HEK293 (cell line): ENCODE measurements around the gene SMIM38.

Source experiments
- BCL11A ChIP-seq: fragments of 450-650 bp; formaldehyde crosslinking; IDR thresholded peaks from 2 replicates; pipeline ENCODE4 v1.5.1; 2016; ENCODE audit warnings: low read depth, missing biosample characterization, missing genetic modification characterization
- CTCF ChIP-seq: fragments of 450-650 bp; formaldehyde crosslinking; IDR thresholded peaks from 2 replicates; pipeline ENCODE4 v1.5.1; 2016; ENCODE audit warnings: missing biosample characterization, missing genetic modification characterization
- KLF9 ChIP-seq: fragments of 450-650 bp; formaldehyde crosslinking; IDR thresholded peaks from 2 replicates; pipeline ENCODE4 v1.5.1; 2016; ENCODE audit warnings: missing biosample characterization, missing genetic modification characterization, low read depth
- MYNN ChIP-seq: fragments of 450-650 bp; formaldehyde crosslinking; IDR thresholded peaks from 2 replicates; pipeline ENCODE4 v1.5.1; 2016; ENCODE audit warnings: missing biosample characterization, missing genetic modification characterization, borderline replicate concordance
- RBAK ChIP-seq: fragments of 450-650 bp; formaldehyde crosslinking; IDR thresholded peaks from 2 replicates; pipeline ENCODE4 v1.5.1; 2016; ENCODE audit warnings: missing biosample characterization, missing genetic modification characterization
- TCF7L2 ChIP-seq: IDR thresholded peaks from 2 replicates; pipeline ENCODE4 v1.6.1; 2011; ENCODE audit warnings: low read depth, mild to moderate bottlenecking, inconsistent platforms, low read length, moderate library complexity, borderline replicate concordance
- ZBTB21 ChIP-seq: fragments of 450-650 bp; formaldehyde crosslinking; IDR thresholded peaks from 2 replicates; pipeline ENCODE4 v1.5.1; 2017; ENCODE audit warnings: missing biosample characterization, missing genetic modification characterization
- ZBTB26 ChIP-seq: fragments of 450-650 bp; formaldehyde crosslinking; optimal IDR thresholded peaks from 2 replicates; pipeline ENCODE3; 2016; ENCODE audit warnings: missing biosample characterization, mild to moderate bottlenecking, missing genetic modification characterization
- ZBTB7A ChIP-seq: fragments of 450-650 bp; formaldehyde crosslinking; IDR thresholded peaks from 2 replicates; pipeline ENCODE4 v1.5.1; 2016; ENCODE audit warnings: low read depth, missing biosample characterization, missing genetic modification characterization
- ZNF169 ChIP-seq: fragments of 450-650 bp; formaldehyde crosslinking; IDR thresholded peaks from 2 replicates; pipeline ENCODE4 v1.5.1; 2016; ENCODE audit warnings: missing biosample characterization, missing genetic modification characterization
- ZNF175 ChIP-seq: fragments of 450-650 bp; formaldehyde crosslinking; IDR thresholded peaks from 2 replicates; pipeline ENCODE4 v1.5.1; 2016; ENCODE audit warnings: missing biosample characterization, missing genetic modification characterization
- ZNF623 ChIP-seq: fragments of 450-650 bp; formaldehyde crosslinking; IDR thresholded peaks from 2 replicates; pipeline ENCODE4 v1.5.1; 2016; ENCODE audit warnings: missing biosample characterization, missing genetic modification characterization
- ZNF645 ChIP-seq: fragments of 450-650 bp; formaldehyde crosslinking; IDR thresholded peaks from 2 replicates; pipeline ENCODE4; 2016; ENCODE audit warnings: missing biosample characterization, missing genetic modification characterization
- ZNF768 ChIP-seq: fragments of 450-650 bp; formaldehyde crosslinking; IDR thresholded peaks from 2 replicates; pipeline ENCODE4 v1.5.1; 2018; ENCODE audit warnings: missing biosample characterization, mild to moderate bottlenecking, missing genetic modification characterization

GRCh38 chr11:69167916-69168691, 12.4 kb downstream of the SMIM38 start:
- TF ChIP-seq ZBTB21 (tag by site-specific recombination), result no peak
- TF ChIP-seq CTCF, result no peak
- TF ChIP-seq ZBTB26, result no peak
- TF ChIP-seq ZNF768, result no peak
- TF ChIP-seq ZBTB7A (tag by site-specific recombination), result no peak
- no peak for TF ChIP-seq RBAK (tag by site-specific recombination)
- no peak for TF ChIP-seq BCL11A (tag by site-specific recombination)
- TF ChIP-seq KLF9 (tag by site-specific recombination), result no peak
- no peak for TF ChIP-seq TCF7L2
- TF ChIP-seq ZNF645, result no peak
- TF ChIP-seq ZNF175 (tag by site-specific recombination), result no peak
- TF ChIP-seq MYNN (tag by site-specific recombination), result no peak
- TF ChIP-seq ZNF623, result no peak
- TF ChIP-seq ZNF169 (tag by site-specific recombination), result no peak
